WTC11 (cell line): ENCODE results near the gene EXTL1. TPM values are rescaled to one million over a fixed set of nuclear protein-coding genes. Genes with fewer than 3 reads are reported as not detected.

ENCODE experiments used
- ATAC-seq: fragments of 200-7000 bp; cut with Tn5 transposase; 2 replicates; pipeline ENCODE4 v1.10.0; 2021; ENCODE audit warnings: mild to moderate bottlenecking, moderate library complexity
- CTCF ChIA-PET: fragments of 300-600 bp; sonication (Branson Sonifier 250); formaldehyde crosslinking; loops from one replicate; lab custom pipeline; 2021; ENCODE audit warnings: antibody characterized with exemption; lab: Charles Lee
- POLR2A ChIA-PET: fragments of 350-600 bp; sonication (Branson Sonifier 250); formaldehyde crosslinking; loops from one replicate; lab custom pipeline; 2021; ENCODE audit warnings: antibody characterized with exemption; lab: Charles Lee
- DNase-seq: peaks from one replicate; pipeline ENCODE4 v3.0.0; 2021; ENCODE audit warnings: low spot score
- H3K27ac Mint-ChIP-seq: 2 replicates; pipeline ENCODE4 v1.8.0; 2021; ENCODE audit warnings: mixed read lengths
- H3K27me3 Mint-ChIP-seq: 2 replicates; pipeline ENCODE4 v1.8.0; 2021; ENCODE audit warnings: low read depth, mild to moderate bottlenecking, moderate library complexity, mixed read lengths
- H3K36me3 Mint-ChIP-seq: 2 replicates; pipeline ENCODE4 v1.8.0; 2021; ENCODE audit warnings: mixed read lengths
- H3K4me1 Mint-ChIP-seq: 2 replicates; pipeline ENCODE4 v1.8.0; 2022; ENCODE audit warnings: mixed read lengths
- H3K4me3 Mint-ChIP-seq: 2 replicates; pipeline ENCODE4 v1.8.0; 2021; ENCODE audit warnings: mild to moderate bottlenecking, moderate library complexity, mixed read lengths
- H3K9me3 Mint-ChIP-seq: 2 replicates; pipeline ENCODE4 v1.8.0; 2021; ENCODE audit warnings: mixed read lengths
- CDX4 ChIP-seq: fragments of 250-450 bp; sonication (Bioruptor Pico); IDR thresholded peaks from 2 replicates; pipeline ENCODE4 v1.9.0; 2021; ENCODE audit warnings: moderate library complexity, mild to moderate bottlenecking, inconsistent platforms, borderline replicate concordance
- CREB1 ChIP-seq: sonication (generic); formaldehyde crosslinking; IDR thresholded peaks from 2 replicates; pipeline ENCODE4 v1.8.0; 2023; ENCODE audit warnings: mild to moderate bottlenecking, missing genetic modification reagents
- CTCF ChIP-seq: fragments of 200-600 bp; IDR thresholded peaks from 2 replicates; pipeline ENCODE4 v1.8.0; 2022; ENCODE audit warnings: antibody characterized with exemption
- E2F1 ChIP-seq: sonication (generic); formaldehyde crosslinking; IDR thresholded peaks from 2 replicates; pipeline ENCODE4 v1.8.0; 2022; ENCODE audit warnings: mild to moderate bottlenecking, missing genetic modification reagents
- EMX1 ChIP-seq: fragments of 250-450 bp; sonication (Bioruptor Pico); IDR thresholded peaks from 2 replicates; pipeline ENCODE4 v1.8.0; 2021; ENCODE audit warnings: mild to moderate bottlenecking
- ETV6 ChIP-seq: sonication (generic); formaldehyde crosslinking; IDR thresholded peaks from 2 replicates; pipeline ENCODE4 v1.8.1; 2022; ENCODE audit warnings: mild to moderate bottlenecking, missing genetic modification reagents
- FOXK1 ChIP-seq: sonication (generic); formaldehyde crosslinking; IDR thresholded peaks from 2 replicates; pipeline ENCODE4 v1.8.0; 2022; ENCODE audit warnings: mild to moderate bottlenecking, moderate library complexity, missing genetic modification reagents
- GRHL2 ChIP-seq: fragments of 250-450 bp; sonication (Bioruptor Pico); IDR thresholded peaks from 2 replicates; pipeline ENCODE4 v1.8.0; 2022; ENCODE audit warnings: mild to moderate bottlenecking, moderate library complexity; ENCODE audit not compliant: insufficient replicate concordance, severe bottlenecking
- JAZF1 ChIP-seq: fragments of 250-450 bp; sonication (Bioruptor Pico); IDR thresholded peaks from 2 replicates; pipeline ENCODE4 v1.9.0; 2021; ENCODE audit warnings: moderate library complexity, mild to moderate bottlenecking, inconsistent platforms
- MYBL2 ChIP-seq: sonication (generic); formaldehyde crosslinking; IDR thresholded peaks from 2 replicates; pipeline ENCODE4 v1.8.1; 2023; ENCODE audit warnings: mild to moderate bottlenecking, moderate library complexity, missing genetic modification reagents
- NFATC4 ChIP-seq: fragments of 250-450 bp; sonication (Bioruptor Pico); IDR thresholded peaks from 2 replicates; pipeline ENCODE4 v1.9.0; 2021; ENCODE audit warnings: mild to moderate bottlenecking
- NFYB ChIP-seq: sonication (generic); formaldehyde crosslinking; conservative IDR thresholded peaks from 2 replicates; pipeline ENCODE4 v1.8.0; 2022; ENCODE audit warnings: low read depth, missing genetic modification reagents
- OVOL2 ChIP-seq: fragments of 250-450 bp; sonication (Bioruptor Pico); IDR thresholded peaks from 2 replicates; pipeline ENCODE4 v1.9.0; 2021; ENCODE audit warnings: mild to moderate bottlenecking, borderline replicate concordance
- RELA ChIP-seq: sonication (generic); formaldehyde crosslinking; IDR thresholded peaks from 2 replicates; pipeline ENCODE4 v1.8.1; 2022; ENCODE audit warnings: missing genetic modification reagents, mild to moderate bottlenecking, borderline replicate concordance
- TCF7 ChIP-seq: sonication (generic); formaldehyde crosslinking; IDR thresholded peaks from 2 replicates; pipeline ENCODE4 v1.8.0; 2022; ENCODE audit warnings: mild to moderate bottlenecking, low read depth, missing genetic modification reagents, moderate library complexity
- TEAD1 ChIP-seq: sonication (generic); formaldehyde crosslinking; IDR thresholded peaks from 2 replicates; pipeline ENCODE4 v1.8.0; 2022; ENCODE audit warnings: mild to moderate bottlenecking, missing genetic modification reagents
- ZBTB43 ChIP-seq: sonication (generic); formaldehyde crosslinking; IDR thresholded peaks from 2 replicates; pipeline ENCODE4 v1.8.1; 2023; ENCODE audit warnings: mild to moderate bottlenecking, missing genetic modification reagents
- ZNF121 ChIP-seq: sonication (generic); formaldehyde crosslinking; IDR thresholded peaks from 2 replicates; pipeline ENCODE4 v1.8.0; 2023; ENCODE audit warnings: missing genetic modification reagents
- ZNF263 ChIP-seq: sonication (generic); formaldehyde crosslinking; IDR thresholded peaks from 2 replicates; pipeline ENCODE4 v1.8.1; 2022; ENCODE audit warnings: low read depth, mild to moderate bottlenecking, moderate library complexity, missing genetic modification reagents
- ZNF425 ChIP-seq: fragments of 250-450 bp; sonication (Bioruptor Pico); conservative IDR thresholded peaks from 2 replicates; pipeline ENCODE4 v1.9.0; 2021; ENCODE audit warnings: mild to moderate bottlenecking
- ZNF512 ChIP-seq: sonication (generic); formaldehyde crosslinking; IDR thresholded peaks from 2 replicates; pipeline ENCODE4 v1.8.1; 2022; ENCODE audit warnings: missing genetic modification reagents, borderline replicate concordance
- ZNF671 ChIP-seq: fragments of 250-450 bp; sonication (Bioruptor Pico); IDR thresholded peaks from 2 replicates; pipeline ENCODE4 v1.8.0; 2021; ENCODE audit warnings: mild to moderate bottlenecking
- total RNA-seq: library from RNA; stranded (reverse); gene quantifications from 3 replicates; pipeline ENCODE4 v1.2.3, GENCODE V29; 2021

The EXTL1 gene
- total RNA-seq, 1 experiment from 2014 or later: 2.1 TPM

- H3K36me3 Mint-ChIP-seq: no peaks in the 10 kb centered on the region
- H3K27me3 Mint-ChIP-seq: peaks cover 43% of the 10 kb centered on the region
- peaks cover 10% of the 10 kb centered on the region for H3K4me1 Mint-ChIP-seq
- no peak for ATAC-seq
- TF ChIP-seq NFYB (no peak), CREB1 (CRISPR knock-in tag) (no peak), ZNF512 (CRISPR knock-in tag) (no peak), CTCF (no peak), NFATC4 (CRISPR knock-in tag) (no peak), TEAD1 (CRISPR knock-in tag) (no peak), ZNF121 (CRISPR knock-in tag) (no peak), ZBTB43 (CRISPR knock-in tag) (no peak), OVOL2 (CRISPR knock-in tag) (no peak), MYBL2 (CRISPR knock-in tag) (no peak), ZNF671 (CRISPR knock-in tag) (no peak), ETV6 (CRISPR knock-in tag) (no peak), JAZF1 (no peak)
- DNase-seq: no peak
- ChIA-PET CTCF (interaction anchor here (2.0 kb wide), 1 partner anchor 14 kb away, joined by 11 read pairs; no protein-coding TSS in a partner anchor), POLR2A (no interaction called here)
- H3K27ac Mint-ChIP-seq: no peak overlapping the region
- H3K9me3 Mint-ChIP-seq: no peaks in the 10 kb centered on the region
- H3K4me3 Mint-ChIP-seq: no peak overlapping the region
These were observed 9.6 kb downstream of the EXTL1 start for GRCh38 chr1:26031196-26031595.

GRCh38 chr1:26031611-26032220 is 10.1 kb downstream of the EXTL1 start:
- ChIA-PET CTCF (interaction anchor here (2.0 kb wide), 1 partner anchor 14 kb away, joined by 11 read pairs; no protein-coding TSS in a partner anchor), POLR2A (no interaction called here)
- Mint-ChIP-seq H3K4me1 (peaks cover 10% of the 10 kb centered on the region), H3K9me3 (no peaks in the 10 kb centered on the region), H3K36me3 (no peaks in the 10 kb centered on the region), H3K27me3 (peaks cover 48% of the 10 kb centered on the region), H3K27ac (no peak overlapping the region), H3K4me3 (no peak overlapping the region)
- ATAC-seq: no peak
- no peak for DNase-seq
- no peak for TF ChIP-seq E2F1
- TF ChIP-seq TCF7: no peak
- TF ChIP-seq GRHL2 (CRISPR knock-in tag): no peak
- no peak for TF ChIP-seq EMX1
- no peak for TF ChIP-seq ETV6 (CRISPR knock-in tag)
- TF ChIP-seq ZNF512 (CRISPR knock-in tag): no peak
- TF ChIP-seq ZNF425: no peak
- TF ChIP-seq FOXK1 (CRISPR knock-in tag): no peak
- no peak for TF ChIP-seq CTCF
- TF ChIP-seq OVOL2 (CRISPR knock-in tag): no peak
- TF ChIP-seq RELA (CRISPR knock-in tag): no peak
- TF ChIP-seq JAZF1: no peak
- TF ChIP-seq ZNF263: no peak
- TF ChIP-seq CDX4 (CRISPR knock-in tag): no peak
- TF ChIP-seq NFATC4 (CRISPR knock-in tag): no peak
